ENCODE measurements around the gene SPINT3.

- TF ChIP-seq CTCF (IDR thresholded peaks at IDR 0.05; ENCODE audit: control extremely low read depth in 1 of 3, insufficient read depth in 1 of 3, low read depth in 1 of 3, low read length in 3 of 3): peak in 1 of 3 experiments; percentile 27; a peak in 1 of 4 replicates
- TF ChIP-seq CEBPB (IDR thresholded peaks at IDR 0.05; ENCODE audit: low read depth, low read length): no peak
- TF ChIP-seq POLR2AphosphoS5 (IDR thresholded peaks at IDR 0.05; ENCODE audit: low read depth, low read length): no peak
- TF ChIP-seq GTF2F1 (IDR thresholded peaks at IDR 0.05; ENCODE audit: borderline replicate concordance, low read depth, low read length): no peak
- no peak for TF ChIP-seq RXRA (IDR thresholded peaks at IDR 0.05; ENCODE audit: insufficient read depth, low read depth, low read length)
- TF ChIP-seq SP2 (IDR thresholded peaks at IDR 0.05; ENCODE audit: low read length): no peak
- TF ChIP-seq EP300 (IDR thresholded peaks at IDR 0.05; ENCODE audit: borderline replicate concordance in 1 of 2, low read depth in 2 of 2, low read length in 2 of 2): no peak
- no peak for TF ChIP-seq USF2 (IDR thresholded peaks at IDR 0.05; ENCODE audit: low read length)
- TF ChIP-seq JUN (IDR thresholded peaks at IDR 0.05; ENCODE audit: low read depth, low read length): no peak
- TF ChIP-seq RAD21 (IDR thresholded peaks at IDR 0.05 in 1 of 2, conservative IDR thresholded peaks at IDR 0.05 in 1 of 2; ENCODE audit: low read depth in 2 of 2, low read length in 2 of 2): peak; percentile 32 to 47; a peak in 3 of 4 replicates
- no peak for TF ChIP-seq POLR2A (IDR thresholded peaks at IDR 0.05; ENCODE audit: control extremely low read depth in 1 of 2, low read depth in 2 of 2, low read length in 2 of 2)
- TF ChIP-seq SP1 (IDR thresholded peaks at IDR 0.05; ENCODE audit: low read depth, low read length): no peak
- no peak for TF ChIP-seq MAFK (IDR thresholded peaks at IDR 0.05; ENCODE audit: low read depth, low read length)
Measured at GRCh38 chr20:45497971-45498494, 17.4 kb downstream of the SPINT3 start.
